GM21576 (cell line): ENCODE measurements around the gene NDUFS8.

Experiments
- ATAC-seq: cut with Tn5 transposase; IDR thresholded peaks from one replicate; pipeline ENCODE4 v1.9.1; 2021; ENCODE audit warnings: mild to moderate bottlenecking, moderate library complexity; ENCODE audit not compliant: unreplicated experiment

NDUFS8 gene

DNA sequence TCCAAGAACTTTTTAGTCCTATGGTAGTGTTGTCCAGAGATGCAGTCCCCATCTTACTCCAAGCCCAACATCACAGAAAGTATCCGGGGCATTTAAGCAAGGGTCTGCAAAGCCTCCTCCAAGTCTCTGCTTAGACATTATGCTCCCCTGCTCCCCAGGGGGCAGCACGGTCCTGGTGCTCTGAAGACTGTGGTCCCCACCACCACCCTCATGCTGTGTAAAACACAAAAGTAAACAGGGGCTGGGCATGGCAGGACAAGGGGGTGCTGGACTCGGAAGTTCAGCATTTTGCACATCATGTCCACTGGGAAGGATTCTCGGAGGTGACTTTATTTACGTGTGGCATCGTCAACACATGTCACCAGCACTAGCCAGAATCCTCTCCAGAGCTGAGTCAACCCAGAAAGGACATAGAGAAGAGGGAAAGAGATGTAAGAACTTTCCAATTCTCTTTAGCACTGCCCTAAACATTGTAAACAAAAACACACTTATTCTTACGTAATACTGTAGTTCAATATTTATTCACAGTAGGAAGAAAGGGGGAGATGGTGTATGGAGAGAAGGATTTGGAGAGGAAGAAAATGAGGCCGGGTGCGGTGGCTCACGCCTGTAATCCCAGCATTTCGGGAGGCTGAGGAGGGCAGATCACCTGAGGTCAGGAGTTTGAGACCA lies 46.0 kb downstream of the NDUFS8 start:
- no peak for ATAC-seq

DNA sequence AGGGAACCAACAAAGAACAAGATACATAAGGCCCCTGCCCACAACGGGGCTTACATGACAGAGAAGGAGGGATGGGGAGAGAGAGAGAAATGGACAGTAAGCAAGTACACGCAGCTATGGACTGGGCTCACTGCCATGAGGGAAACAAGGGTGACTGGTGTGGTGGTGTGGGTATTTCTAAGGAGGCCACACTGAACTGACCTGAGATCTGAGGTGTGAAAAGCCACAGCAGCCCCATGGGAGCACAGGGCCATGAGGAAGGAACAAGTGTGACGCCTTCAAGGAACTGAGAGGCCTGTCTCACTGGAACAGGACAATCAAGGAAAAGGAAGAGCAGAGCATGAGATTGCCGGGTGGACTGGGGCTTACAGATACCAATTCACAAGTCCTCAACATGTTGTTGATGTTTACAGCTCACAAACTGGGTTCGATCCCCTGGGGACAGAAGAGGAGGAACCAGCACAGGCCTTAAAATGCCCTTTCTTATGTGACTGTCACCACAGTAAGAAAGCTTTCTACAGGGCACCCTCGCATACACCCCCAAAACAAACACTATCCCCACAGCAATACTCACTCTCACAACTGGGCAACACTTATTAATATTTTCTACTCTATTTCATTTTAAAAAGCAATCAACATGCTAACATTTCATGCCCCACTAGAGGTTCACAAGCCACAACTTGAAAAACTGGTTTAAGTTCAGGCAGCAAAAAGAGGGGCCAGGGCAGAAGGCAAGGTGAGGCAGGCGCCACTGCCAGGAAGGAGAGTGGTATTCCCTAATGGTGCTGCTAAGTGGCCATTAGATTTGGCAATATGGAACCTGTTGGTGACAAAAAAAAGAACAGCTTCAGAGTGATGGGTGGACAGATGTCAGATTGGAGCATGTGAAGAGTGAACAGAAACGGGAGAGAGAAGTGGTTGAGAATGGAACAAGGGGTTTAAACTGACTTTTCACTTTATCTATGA lies 47.4 kb downstream of the NDUFS8 start:
- no peak for ATAC-seq

GRCh38 chr11:68080860-68081259 lies 50.4 kb downstream of the NDUFS8 start:
- ATAC-seq = no peak

- no peak for ATAC-seq
Observed at GRCh38 chr11:68081691-68082090, 51.2 kb downstream of the NDUFS8 start.

DNA sequence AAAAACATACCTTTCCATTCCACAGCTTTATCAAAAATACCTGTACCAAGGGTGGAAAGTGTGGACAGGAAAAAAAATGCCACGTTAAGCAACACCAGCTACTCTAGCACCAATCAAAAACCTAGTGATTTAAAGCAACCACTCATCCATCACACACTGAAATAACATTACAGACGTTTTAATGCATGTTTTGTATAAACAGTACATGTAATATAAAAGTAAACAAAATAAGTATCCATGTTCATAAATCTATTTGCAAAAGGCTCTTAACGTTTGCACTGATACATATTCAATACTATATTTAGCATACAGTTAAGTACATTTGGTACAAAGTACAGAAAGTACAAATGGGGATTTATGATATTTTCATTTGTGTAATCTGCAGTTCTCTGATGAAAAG lies 52.0 kb downstream of the NDUFS8 start:
- ATAC-seq = no peak

DNA sequence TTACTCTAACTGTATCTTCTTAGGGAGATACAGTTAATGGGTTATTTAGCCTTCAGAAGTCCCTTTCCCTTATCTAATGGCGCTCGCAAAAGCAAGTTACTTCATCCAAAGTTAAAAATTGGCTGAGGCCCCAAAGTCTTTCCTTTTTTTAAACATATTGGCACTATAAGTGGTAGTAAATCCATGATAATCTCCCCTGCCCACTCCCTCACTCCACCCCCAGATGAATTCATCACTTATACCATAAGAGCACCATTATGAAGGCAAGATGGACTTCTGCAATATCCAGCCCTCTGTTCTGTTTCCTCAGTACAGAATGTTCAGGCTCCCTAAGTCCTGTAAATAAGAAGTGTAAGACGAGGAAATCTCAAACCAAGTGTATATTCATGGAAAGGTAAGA lies 53.0 kb downstream of the NDUFS8 start:
- no peak for ATAC-seq
